HS-5 (cell line): Measurements from ENCODE around the gene UGT1A7.
"Not testable (repeated sequence)": the region's sequence is repeated elsewhere in the genome, so short reads cannot be mapped to it uniquely, and the experiment has no call there.

Experiments
- DNase-seq: peaks from one replicate; pipeline ENCODE4 v3.0.0-alpha.2; 2012; ENCODE audit warnings: low read depth

UGT1A7 gene

GRCh38 chr2:233680361-233681045, 1.2 kb upstream of the UGT1A7 start:
- no peak for DNase-seq

- DNase-seq: no peak
Observed at GRCh38 chr2:233684640-233685039, 2.9 kb downstream of the UGT1A7 start.

GRCh38 chr2:233686928-233687327, 5.2 kb downstream of the UGT1A7 start:
- no peak for DNase-seq

GRCh38 chr2:233688341-233688740, 6.6 kb downstream of the UGT1A7 start:
- DNase-seq: no peak

GRCh38 chr2:233689031-233689430, 7.3 kb downstream of the UGT1A7 start:
- DNase-seq: no peak

- DNase-seq: no peak
Observed at GRCh38 chr2:233689501-233689900, 7.8 kb downstream of the UGT1A7 start.

GRCh38 chr2:233690444-233690843, 8.7 kb downstream of the UGT1A7 start:
- DNase-seq: no peak

- no peak for DNase-seq
Observed at GRCh38 chr2:233691443-233692433, 10.0 kb downstream of the UGT1A7 start.

- DNase-seq: no peak
Observed at GRCh38 chr2:233692648-233693047, 10.9 kb downstream of the UGT1A7 start, which contains the start of gene UGT1A6. UGT1A6 (plus strand) TSS chr2:233692890; CDS start chr2:233693005, 115 bp downstream.

GRCh38 chr2:233693963-233694362, 12.3 kb downstream of the UGT1A7 start:
- no peak for DNase-seq

GRCh38 chr2:233698740-233699139, 17.0 kb downstream of the UGT1A7 start:
- no peak for DNase-seq

GRCh38 chr2:233699424-233700027, 17.8 kb downstream of the UGT1A7 start:
- DNase-seq: no peak

GRCh38 chr2:233700028-233700635, 18.4 kb downstream of the UGT1A7 start:
- DNase-seq: no peak

- DNase-seq: not testable (repeated sequence)
Observed at GRCh38 chr2:233700842-233701241, 19.1 kb downstream of the UGT1A7 start.

- DNase-seq: no peak
Observed at GRCh38 chr2:233702238-233702637, 20.5 kb downstream of the UGT1A7 start.

GRCh38 chr2:233705911-233706506, 24.3 kb downstream of the UGT1A7 start:
- DNase-seq: no peak

GRCh38 chr2:233706720-233707119, 25.0 kb downstream of the UGT1A7 start:
- no peak for DNase-seq

GRCh38 chr2:233707940-233708644, 26.4 kb downstream of the UGT1A7 start:
- DNase-seq: no peak

GRCh38 chr2:233708942-233709341, 27.2 kb downstream of the UGT1A7 start:
- DNase-seq: no peak

- peak; percentile 30 for DNase-seq
Observed at GRCh38 chr2:233711312-233712008, 29.8 kb downstream of the UGT1A7 start.
